Measurements from ENCODE around the gene TTPAL.

- no peak for TF ChIP-seq CTCF (conservative IDR thresholded peaks at IDR 0.05; ENCODE audit: low read depth, low read length)
- no peak for TF ChIP-seq EZH2phosphoT487 (IDR thresholded peaks at IDR 0.05; ENCODE audit: borderline replicate concordance, low read length)
- no peak for TF ChIP-seq EZH2 (IDR thresholded peaks at IDR 0.05; ENCODE audit: low read length, unreplicated experiment)
These were observed 44.6 kb upstream of the TTPAL start for GRCh38 chr20:44431118-44431501.
